ENCODE measurements around the gene EPS8L2.
"Not testable (repeated sequence)": the region's sequence is repeated elsewhere in the genome, so short reads cannot be mapped to it uniquely, and the experiment has no call there.

The EPS8L2 gene

DNA sequence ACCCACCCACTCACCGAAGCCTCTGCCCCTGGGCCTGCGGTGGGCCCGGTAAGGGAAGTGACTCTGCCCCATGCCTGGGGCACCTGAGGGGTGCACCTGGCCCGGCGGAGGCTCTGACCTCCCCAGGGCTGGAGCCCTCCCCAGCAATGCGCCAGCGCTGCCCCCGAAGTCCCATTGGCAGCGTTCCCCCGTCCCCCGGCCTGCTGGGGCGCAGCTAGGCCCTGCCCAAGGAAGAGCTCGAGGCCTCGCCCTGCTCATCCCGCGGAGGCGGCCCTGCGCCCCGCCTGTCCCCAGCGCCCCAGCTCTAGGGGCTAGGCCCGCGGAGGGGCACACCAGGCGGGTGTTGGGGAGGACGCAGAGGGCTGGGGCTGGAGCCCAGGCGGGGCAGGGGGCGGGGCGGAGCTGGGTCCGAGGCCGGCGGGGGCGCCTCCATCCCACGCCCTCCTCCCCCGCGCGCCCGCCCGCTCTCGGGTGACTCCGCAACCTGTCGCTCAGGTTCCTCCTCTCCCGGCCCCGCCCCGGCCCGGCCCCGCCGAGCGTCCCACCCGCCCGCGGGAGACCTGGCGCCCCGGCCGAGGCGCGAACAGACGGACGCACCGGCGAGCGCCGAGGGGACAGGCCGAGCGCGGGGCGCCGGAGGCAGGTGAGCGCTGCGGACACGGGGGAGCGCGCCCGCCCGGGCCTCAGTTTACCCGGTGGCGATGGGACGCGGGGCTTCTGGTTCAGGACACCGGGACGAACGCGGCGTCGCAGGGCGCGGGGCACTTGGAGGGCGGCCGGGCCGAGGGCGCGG, at the start of gene EPS8L2:
TSS of gene EPS8L2 (plus strand) at position 586 of the 793 bp plus-strand sequence. CDS start 3,177 bp downstream, outside the sequence.
- DNase-seq, result peak; percentile 37

DNA sequence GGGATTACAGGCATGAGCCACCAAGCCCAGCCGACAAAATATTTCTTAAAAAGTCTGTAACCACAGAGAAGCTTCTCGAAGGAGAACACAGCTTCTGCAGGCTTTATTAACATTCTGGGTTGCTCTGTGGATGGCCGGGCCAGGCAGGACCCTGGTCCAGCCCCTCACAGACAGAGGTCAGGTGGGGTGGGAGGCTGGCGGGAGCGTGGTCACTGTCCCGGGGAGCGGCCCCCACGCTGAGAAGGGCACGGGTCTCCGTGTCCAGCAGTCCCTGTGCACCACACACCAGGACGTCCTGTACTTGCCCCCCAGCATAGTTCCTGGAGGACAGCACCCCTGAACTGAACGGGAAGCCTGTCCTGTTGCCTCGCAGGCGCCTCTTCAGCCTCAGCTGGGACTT, 49.6 kb upstream of the EPS8L2 start:
- DNase-seq, result no peak

- DNase-seq, result no peak
Measured at GRCh38 chr11:656866-657265, 49.2 kb upstream of the EPS8L2 start.

- no peak for DNase-seq
Measured at GRCh38 chr11:657691-658126, 48.3 kb upstream of the EPS8L2 start.

GRCh38 chr11:659532-660085, 46.4 kb upstream of the EPS8L2 start:
- no peak for DNase-seq

DNA sequence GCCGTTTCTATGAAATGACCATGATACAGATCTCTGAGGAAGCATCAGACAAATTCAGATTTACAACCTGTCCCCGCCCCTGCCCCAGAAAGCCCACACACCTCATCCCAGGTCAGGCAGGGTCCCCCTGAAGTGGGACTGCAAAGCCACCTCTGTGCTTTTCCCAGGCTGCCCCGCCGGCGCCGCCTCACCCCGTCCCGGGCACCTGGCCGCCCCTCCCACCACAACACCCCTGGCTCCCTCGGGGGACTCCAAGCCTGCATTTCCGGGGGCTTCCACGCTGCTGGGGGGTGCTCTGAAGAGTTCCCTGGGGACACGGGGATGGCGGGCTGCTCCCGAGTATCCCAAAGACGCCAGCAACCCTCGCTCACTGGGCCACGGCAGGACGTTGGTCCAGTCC, 45.8 kb upstream of the EPS8L2 start:
- DNase-seq, result no peak

GRCh38 chr11:660681-661444, 45.2 kb upstream of the EPS8L2 start:
- DNase-seq, result no peak

GRCh38 chr11:662689-663274, 43.2 kb upstream of the EPS8L2 start:
- peak; percentile 52 for DNase-seq

GRCh38 chr11:665062-665703, 40.8 kb upstream of the EPS8L2 start:
- DNase-seq, result no peak

GRCh38 chr11:665704-666281, 40.2 kb upstream of the EPS8L2 start:
- DNase-seq, result no peak

GRCh38 chr11:673866-674265, 32.2 kb upstream of the EPS8L2 start:
- no peak for DNase-seq

- no peak for DNase-seq
Measured at GRCh38 chr11:674406-674805, 31.6 kb upstream of the EPS8L2 start.

- DNase-seq, result no peak
Measured at GRCh38 chr11:678297-678696, 27.7 kb upstream of the EPS8L2 start.

DNA sequence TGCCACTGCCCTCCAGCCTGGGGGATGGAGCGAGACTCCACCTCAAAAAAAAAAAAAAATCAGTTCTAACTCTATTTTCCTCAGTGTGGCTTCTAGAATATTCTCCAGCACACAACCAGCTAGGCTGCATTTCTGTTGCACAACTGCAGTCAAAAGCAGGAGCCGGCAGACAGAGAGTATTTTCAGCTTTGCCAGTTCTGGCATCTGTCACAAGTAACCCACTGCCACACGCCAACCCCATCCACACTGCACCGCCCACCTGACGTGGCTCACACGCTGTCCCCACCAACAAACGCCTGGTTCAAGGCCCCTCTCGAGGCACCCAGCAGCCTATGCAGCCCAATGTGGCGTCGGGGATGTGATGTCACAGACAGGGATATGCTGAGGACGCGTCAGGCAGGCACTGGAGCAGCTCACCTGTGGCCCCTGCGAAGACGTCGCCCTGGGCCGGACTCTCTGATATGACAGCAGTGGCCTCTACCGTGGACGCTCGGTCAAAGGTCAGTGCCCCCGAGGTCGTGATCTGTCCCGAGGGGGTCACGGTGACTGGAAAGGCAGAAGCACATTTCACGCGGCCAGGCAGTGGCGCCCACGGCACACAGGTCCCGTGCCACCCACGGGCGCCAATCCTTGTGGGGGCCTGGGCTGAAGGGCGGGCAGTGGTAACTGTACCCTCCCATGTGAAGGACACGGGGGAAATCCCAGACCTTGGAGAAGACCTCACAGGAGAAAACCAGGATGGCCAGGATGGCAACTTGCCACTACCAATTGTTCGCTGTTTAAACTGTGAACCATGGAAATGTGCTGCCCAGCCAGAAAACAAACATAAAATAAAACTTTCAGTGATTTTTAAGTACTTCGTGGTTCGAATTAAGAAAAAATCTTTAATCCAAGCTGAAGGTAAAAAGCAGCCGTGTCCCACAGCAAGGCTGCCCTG, 26.5 kb upstream of the EPS8L2 start:
- no peak for DNase-seq

- no peak for DNase-seq
Measured at GRCh38 chr11:680476-680875, 25.6 kb upstream of the EPS8L2 start.

DNA sequence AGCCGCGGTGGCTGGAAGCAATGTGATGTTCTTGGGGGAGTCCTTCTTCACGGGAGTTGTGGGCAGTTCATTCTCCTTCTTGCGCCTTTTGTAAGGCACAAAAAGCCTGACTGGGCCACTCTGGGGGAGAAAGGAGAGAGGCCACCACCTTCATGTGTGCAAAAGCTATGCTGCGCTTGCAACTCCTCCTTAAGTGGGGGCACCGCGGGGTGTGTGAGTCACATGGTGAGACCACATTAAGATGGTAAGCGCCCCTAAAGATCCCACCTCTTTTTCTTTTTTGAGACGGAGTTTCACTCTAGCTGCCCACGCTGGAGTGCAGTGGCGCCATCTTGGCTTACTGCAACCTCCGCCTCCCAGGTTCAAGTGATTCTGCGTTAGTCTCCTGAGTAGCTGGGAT, 25.1 kb upstream of the EPS8L2 start:
- DNase-seq, result no peak

GRCh38 chr11:686451-687243, 19.4 kb upstream of the EPS8L2 start:
- no peak for DNase-seq

DNA sequence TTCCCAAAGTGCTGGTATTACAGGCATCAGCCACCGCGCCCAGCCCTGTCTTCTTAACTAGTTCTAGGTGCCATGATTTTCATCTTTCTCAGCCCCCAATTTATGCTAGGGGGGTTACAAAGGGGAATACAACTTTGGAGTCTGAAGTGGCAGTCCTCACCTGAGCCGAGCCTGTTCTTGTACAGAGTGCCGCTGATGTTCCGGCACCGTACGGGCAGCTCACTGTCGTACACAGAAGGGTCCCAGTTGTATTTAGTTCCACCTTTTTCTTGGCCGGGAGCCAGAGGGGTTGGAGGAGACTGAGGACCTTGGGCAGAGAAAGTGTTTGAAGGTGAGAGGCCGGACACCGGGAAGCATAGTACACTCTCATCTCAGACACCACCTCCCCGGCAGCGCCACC, 18.3 kb upstream of the EPS8L2 start:
- DNase-seq, result no peak

DNA sequence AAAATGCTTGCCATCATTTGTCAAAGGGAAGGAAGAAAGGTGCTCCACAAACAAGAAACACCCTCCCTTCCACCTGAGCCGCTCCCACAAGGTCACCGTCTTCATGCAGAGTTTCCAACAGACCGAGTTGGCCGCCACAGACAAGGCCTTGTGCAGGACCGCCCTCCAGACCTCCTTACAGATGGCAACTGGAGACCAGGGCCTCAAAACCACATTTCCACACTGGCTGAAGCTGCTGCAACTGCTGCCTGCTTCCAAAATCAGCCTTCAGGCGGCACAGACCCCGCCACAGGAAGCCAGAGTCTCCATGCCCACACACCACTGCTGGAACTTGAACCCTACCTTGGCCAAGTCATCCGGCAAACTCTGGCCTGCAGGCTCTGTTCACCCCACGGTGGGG, 17.4 kb upstream of the EPS8L2 start:
- DNase-seq, result no peak

DNA sequence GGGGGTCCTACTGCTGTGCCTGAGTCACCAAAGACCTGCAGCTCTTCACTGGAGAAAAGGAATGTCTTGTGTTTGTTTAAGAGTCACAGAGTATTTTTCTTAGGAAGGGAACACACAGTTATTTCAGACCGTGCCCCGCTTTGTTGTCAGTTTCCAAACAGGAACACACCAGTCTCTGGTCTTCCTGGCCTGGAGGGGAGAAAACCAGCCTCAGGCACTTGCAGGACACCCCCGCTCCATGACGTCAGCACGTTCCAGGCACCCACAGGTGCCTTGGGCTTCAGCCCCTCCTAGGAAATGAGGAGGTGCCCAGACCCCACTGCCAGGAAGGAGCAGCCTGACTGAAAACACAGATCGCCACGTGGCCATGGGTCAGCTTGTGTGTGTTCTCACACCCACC, 16.4 kb upstream of the EPS8L2 start:
- DNase-seq, result no peak

DNA sequence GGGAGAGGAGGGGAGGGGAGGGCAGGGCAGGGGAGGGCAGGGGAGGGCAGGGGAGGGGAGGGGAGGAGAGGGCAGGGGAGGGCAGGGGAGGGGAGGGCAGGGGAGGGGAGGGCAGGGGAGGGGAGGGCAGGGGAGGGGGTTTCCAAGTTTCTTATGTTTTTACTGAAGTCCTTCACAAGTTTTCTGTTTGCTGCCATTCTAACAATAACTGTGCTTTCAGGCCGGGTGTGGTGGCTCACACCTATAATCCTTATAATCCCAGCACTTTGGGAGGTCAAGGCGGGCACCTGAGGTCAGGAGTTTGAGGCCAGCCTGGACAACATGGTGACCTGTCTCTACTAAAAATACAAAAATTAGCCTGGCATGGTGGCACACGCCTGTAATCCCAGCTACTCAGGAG, 15.8 kb upstream of the EPS8L2 start:
- DNase-seq, result not testable (repeated sequence)

Data from stimulated activated CD4-positive, alpha-beta T cell treated with anti-CD3 and anti-CD28 coated beads, Interleukin-15, amount 100 ng/mL, for 24 hours (primary cell).